Bronchial epithelial cell (primary cell): Measurements from ENCODE around the gene KLHL6. TPM values are rescaled to one million over a fixed set of nuclear protein-coding genes. Genes with fewer than 3 reads are reported as not detected.

Experiments used
- DNase-seq: peaks from one replicate; pipeline ENCODE4 v3.0.0-alpha.2; 2010; ENCODE audit warnings: low read depth
- FAIRE-seq: peaks from 2 replicates; lab custom pipeline; 2011; peaks lifted over from hg19 to GRCh38; lab: Jason Lieb, UNC
- H3K27me3 ChIP-seq: 2 replicates; pipeline ENCODE4 v1.5.1; 2011; ENCODE audit warnings: low read length; ENCODE audit not compliant: control insufficient read depth, insufficient read depth
- H3K36me3 ChIP-seq: 2 replicates; pipeline ENCODE4 v1.5.1; 2011; ENCODE audit warnings: low read length; ENCODE audit not compliant: control insufficient read depth, insufficient read depth
- H3K4me3 ChIP-seq: 2 replicates; pipeline ENCODE4 v1.5.1; 2011; ENCODE audit warnings: mild to moderate bottlenecking, low read depth, low read length, control low read depth
- total RNA-seq: library from RNA; depleted of rRNA; stranded (reverse); fragments of >200 nt; gene quantifications from 2 replicates; pipeline ENCODE4 v1.2.1, GENCODE V29; 2014
- TF ChIP-seq, protein P1 (sequence below): IDR thresholded peaks from 2 replicates; pipeline ENCODE4 v1.5.1; 2011; ENCODE audit warnings: mild to moderate bottlenecking, moderate library complexity, low read length, control low read depth, inconsistent platforms; ENCODE audit not compliant: insufficient read depth, severe bottlenecking

The KLHL6 gene
- total RNA-seq, 1 donor from 2014 or later: under 0.01 TPM

DNA sequence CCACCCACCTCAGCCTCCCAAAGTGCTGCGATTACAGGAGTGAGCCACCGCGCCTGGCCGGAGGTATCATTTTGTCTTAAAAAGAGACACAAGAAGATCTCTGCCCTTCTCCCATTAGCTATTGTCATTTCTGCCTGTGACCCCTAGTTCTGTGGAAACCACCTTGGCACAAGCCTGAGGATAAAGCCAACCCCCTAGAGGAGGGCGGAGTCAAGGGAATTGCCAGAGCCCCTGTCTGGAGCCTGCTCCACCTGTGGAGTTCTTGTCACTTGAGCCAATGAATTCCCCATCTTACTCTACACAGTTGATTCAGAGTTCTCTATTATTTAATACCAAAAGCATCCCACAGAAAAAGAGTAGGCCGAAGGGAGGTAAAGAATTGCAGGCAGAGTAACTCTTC is 34.9 kb upstream of the KLHL6 start:
- Histone ChIP-seq H3K4me3 (no peak overlapping the region), H3K27me3 (no peaks in the 10 kb centered on the region), H3K36me3 (no peaks in the 10 kb centered on the region)
- TF ChIP-seq, protein P1, sequence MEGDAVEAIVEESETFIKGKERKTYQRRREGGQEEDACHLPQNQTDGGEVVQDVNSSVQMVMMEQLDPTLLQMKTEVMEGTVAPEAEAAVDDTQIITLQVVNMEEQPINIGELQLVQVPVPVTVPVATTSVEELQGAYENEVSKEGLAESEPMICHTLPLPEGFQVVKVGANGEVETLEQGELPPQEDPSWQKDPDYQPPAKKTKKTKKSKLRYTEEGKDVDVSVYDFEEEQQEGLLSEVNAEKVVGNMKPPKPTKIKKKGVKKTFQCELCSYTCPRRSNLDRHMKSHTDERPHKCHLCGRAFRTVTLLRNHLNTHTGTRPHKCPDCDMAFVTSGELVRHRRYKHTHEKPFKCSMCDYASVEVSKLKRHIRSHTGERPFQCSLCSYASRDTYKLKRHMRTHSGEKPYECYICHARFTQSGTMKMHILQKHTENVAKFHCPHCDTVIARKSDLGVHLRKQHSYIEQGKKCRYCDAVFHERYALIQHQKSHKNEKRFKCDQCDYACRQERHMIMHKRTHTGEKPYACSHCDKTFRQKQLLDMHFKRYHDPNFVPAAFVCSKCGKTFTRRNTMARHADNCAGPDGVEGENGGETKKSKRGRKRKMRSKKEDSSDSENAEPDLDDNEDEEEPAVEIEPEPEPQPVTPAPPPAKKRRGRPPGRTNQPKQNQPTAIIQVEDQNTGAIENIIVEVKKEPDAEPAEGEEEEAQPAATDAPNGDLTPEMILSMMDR: no peak
- DNase-seq (no peak), FAIRE-seq (no peak)

DNA sequence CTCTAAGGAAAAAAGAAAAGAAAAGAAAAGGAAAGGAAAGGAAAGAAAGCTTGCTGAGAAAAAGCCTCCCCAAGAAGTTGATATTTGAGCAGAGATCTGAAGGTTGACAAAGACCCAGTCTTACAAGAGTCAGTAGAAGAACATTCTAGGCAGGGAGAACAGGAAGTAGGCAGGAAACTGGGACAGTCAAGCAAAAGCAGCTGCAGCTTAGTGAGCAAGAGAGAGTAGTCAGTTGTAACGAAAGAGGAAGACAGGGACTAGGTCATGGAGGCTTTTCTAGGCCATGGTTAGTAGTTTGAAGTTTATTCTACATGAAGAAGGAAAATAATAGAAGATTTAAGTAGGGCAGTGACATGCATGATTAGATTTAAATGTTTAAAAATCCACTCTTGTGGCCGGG is 31.8 kb upstream of the KLHL6 start:
- TF ChIP-seq, protein P1: no peak
- DNase-seq: no peak
- no peak overlapping the region for H3K4me3 ChIP-seq
- no peaks in the 10 kb centered on the region for H3K36me3 ChIP-seq
- no peaks in the 10 kb centered on the region for H3K27me3 ChIP-seq
- FAIRE-seq: no peak

DNA sequence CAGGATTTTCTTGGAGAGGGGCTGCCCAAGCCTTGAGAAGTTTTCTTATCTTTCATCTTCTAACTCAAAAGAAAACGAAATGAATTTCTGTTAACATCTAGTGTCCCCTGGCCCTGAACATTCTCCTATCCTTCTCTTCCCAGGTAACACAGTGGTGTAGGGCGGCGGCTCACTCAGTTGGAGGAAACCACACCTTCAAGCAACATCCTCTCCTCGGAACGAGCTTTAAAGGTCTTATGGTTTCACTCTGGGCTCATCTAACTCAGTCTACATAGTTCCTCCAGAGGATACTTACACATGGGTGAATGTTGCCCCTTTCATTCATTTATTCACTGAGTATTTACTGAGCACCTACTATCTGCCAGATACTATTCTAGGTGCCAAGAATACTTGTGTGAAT is 31.0 kb upstream of the KLHL6 start:
- TF ChIP-seq, protein P1: no peak
- Histone ChIP-seq H3K27me3 (no peaks in the 10 kb centered on the region), H3K4me3 (no peak overlapping the region), H3K36me3 (no peaks in the 10 kb centered on the region)
- FAIRE-seq (no peak), DNase-seq (no peak)

DNA sequence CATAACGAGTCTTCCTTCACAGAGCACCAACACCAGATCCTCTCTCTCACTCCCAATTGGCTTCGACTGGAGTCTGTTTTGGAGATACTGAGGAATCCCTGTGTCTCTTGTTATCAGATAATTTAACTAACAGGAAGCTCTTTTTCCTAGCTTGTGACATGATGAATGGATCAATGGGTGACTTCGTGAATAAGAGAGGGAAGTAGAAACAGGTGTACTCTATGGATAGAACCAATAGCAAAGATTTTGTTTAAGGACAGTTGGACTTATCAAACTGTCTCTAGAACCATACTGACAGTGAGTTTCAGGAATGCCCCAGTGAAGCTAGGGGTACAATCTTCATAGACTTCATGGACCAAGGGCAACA is 29.4 kb upstream of the KLHL6 start:
- H3K4me3 ChIP-seq: no peak overlapping the region
- TF ChIP-seq, protein P1: no peak
- H3K36me3 ChIP-seq: no peaks in the 10 kb centered on the region
- DNase-seq (no peak), FAIRE-seq (no peak)
- no peaks in the 10 kb centered on the region for H3K27me3 ChIP-seq

DNA sequence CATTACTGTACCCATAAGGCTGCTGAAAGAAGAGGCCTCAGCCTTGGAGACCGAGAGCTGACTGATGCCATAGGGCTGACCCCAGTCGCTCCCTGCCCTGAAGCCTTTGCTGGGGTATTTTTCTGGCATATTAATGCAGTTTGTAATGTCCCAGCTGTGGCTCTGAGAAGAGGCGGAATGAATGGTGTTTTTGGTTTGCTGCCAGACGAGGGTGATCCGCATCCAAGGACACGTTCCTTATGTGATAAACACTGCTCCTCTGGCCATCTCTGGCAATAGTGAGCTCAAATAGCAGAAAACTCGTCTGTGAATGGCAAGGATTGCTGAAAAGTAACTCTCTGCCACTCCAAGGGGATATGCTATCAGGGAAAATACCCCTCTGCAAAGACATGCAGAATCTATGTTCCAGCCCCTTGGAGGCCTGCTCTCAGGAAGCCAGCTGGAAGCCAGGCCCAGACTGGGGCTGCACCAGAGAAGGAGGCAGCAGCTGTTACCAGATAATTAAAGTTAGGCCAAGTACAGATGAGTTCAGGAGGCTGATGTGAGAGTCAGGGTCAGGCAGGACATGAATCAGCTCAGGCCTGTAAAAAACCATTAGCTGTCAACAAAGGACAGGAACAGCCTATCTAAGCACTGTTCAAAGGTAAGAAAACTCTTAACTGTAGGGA is 28.9 kb upstream of the KLHL6 start:
- FAIRE-seq (no peak), DNase-seq (no peak)
- Histone ChIP-seq H3K4me3 (no peak overlapping the region), H3K36me3 (no peaks in the 10 kb centered on the region), H3K27me3 (no peaks in the 10 kb centered on the region)
- TF ChIP-seq, protein P1: no peak
